HG03378 (cell line): Measurements from ENCODE around the gene CDK2.
"Not testable (repeated sequence)": the region's sequence is repeated elsewhere in the genome, so short reads cannot be mapped to it uniquely, and the experiment has no call there.

Experiments
- ATAC-seq: cut with Tn5 transposase; IDR thresholded peaks from one replicate; pipeline ENCODE4 v1.9.1; 2021; ENCODE audit warnings: mild to moderate bottlenecking, moderate library complexity; ENCODE audit not compliant: unreplicated experiment

Gene CDK2

GRCh38 chr12:55979069-55979468 is 12.4 kb downstream of the CDK2 start:
- no peak for ATAC-seq

GRCh38 chr12:55981882-55982281 is 15.3 kb downstream of the CDK2 start:
- ATAC-seq: not testable (repeated sequence)

- peak; percentile 83 for ATAC-seq
Observed at GRCh38 chr12:55982319-55982936, 15.8 kb downstream of the CDK2 start.

GRCh38 chr12:55983232-55983842 is 16.7 kb downstream of the CDK2 start:
- no peak for ATAC-seq

GRCh38 chr12:55984861-55985260 is 18.2 kb downstream of the CDK2 start:
- no peak for ATAC-seq

GRCh38 chr12:55985341-55985740 is 18.7 kb downstream of the CDK2 start:
- ATAC-seq: no peak

GRCh38 chr12:55985976-55986375 is 19.3 kb downstream of the CDK2 start:
- ATAC-seq: not testable (repeated sequence)

- ATAC-seq: no peak
Observed at GRCh38 chr12:55991110-55991509, 24.5 kb downstream of the CDK2 start.

- ATAC-seq: no peak
Observed at GRCh38 chr12:55993230-55993853, 26.7 kb downstream of the CDK2 start.

GRCh38 chr12:55995366-55995765 is 28.7 kb downstream of the CDK2 start:
- no peak for ATAC-seq

GRCh38 chr12:55996201-55996714 is 29.6 kb downstream of the CDK2 start:
- ATAC-seq: no peak

- ATAC-seq: peak; percentile 98
Observed at GRCh38 chr12:55996715-55997534, 30.3 kb downstream of the CDK2 start, which contains the start of gene SUOX. TSS of gene SUOX (plus strand) at chr12:55997276. CDS start at chr12:56002222, 4,946 bp downstream.

- ATAC-seq: no peak
Observed at GRCh38 chr12:55997535-55997859, 30.9 kb downstream of the CDK2 start.

- ATAC-seq: not testable (repeated sequence)
Observed at GRCh38 chr12:55999522-55999921, 32.9 kb downstream of the CDK2 start.

GRCh38 chr12:55999999-56000540 is 33.4 kb downstream of the CDK2 start:
- not testable (repeated sequence) for ATAC-seq

- ATAC-seq: no peak
Observed at GRCh38 chr12:56001487-56002100, 35.0 kb downstream of the CDK2 start.

- ATAC-seq: not testable (repeated sequence)
Observed at GRCh38 chr12:56003376-56003775, 36.7 kb downstream of the CDK2 start.

GRCh38 chr12:56004211-56004610 is 37.6 kb downstream of the CDK2 start:
- no peak for ATAC-seq

GRCh38 chr12:56007564-56008559 is 41.2 kb downstream of the CDK2 start:
- ATAC-seq: no peak
